Mononuclear cell (primary cell): ENCODE results near the gene RHEBL1. TPM values are rescaled to one million over a fixed set of nuclear protein-coding genes. Genes with fewer than 3 reads are reported as not detected.

Experiments used
- H3K27me3 ChIP-seq: 2 replicates; pipeline ENCODE4 v1.6.0; 2011; ENCODE audit warnings: low read length, control low read depth; ENCODE audit not compliant: insufficient read depth
- H3K4me1 ChIP-seq: 2 replicates; pipeline ENCODE4 v1.5.1; 2011; ENCODE audit warnings: mild to moderate bottlenecking, low read length, control low read depth; ENCODE audit not compliant: insufficient read depth
- H3K4me3 ChIP-seq: 2 replicates; pipeline ENCODE4 v1.5.1; 2011; ENCODE audit warnings: mild to moderate bottlenecking, low read length, moderate library complexity
- H3K9me3 ChIP-seq: 2 replicates; pipeline ENCODE4 v1.5.1; 2011; ENCODE audit warnings: low read depth, mild to moderate bottlenecking, control low read depth, low read length
- total RNA-seq: library from RNA; depleted of rRNA; stranded (reverse); fragments of >200 nt; gene quantifications from one replicate; pipeline ENCODE4 v1.2.3, GENCODE V29; 2012

Gene RHEBL1
- total RNA-seq, 1 donor: 2.5 TPM

- no peaks in the 10 kb centered on the region for H3K27me3 ChIP-seq
- peaks cover 11% of the 10 kb centered on the region for H3K4me1 ChIP-seq
- no peak overlapping the region for H3K4me3 ChIP-seq
- H3K9me3 ChIP-seq: no peaks in the 10 kb centered on the region
Measured at GRCh38 chr12:49026678-49027480, 42.9 kb downstream of the RHEBL1 start.

GRCh38 chr12:49026101-49026500 lies 43.7 kb downstream of the RHEBL1 start:
- Histone ChIP-seq H3K4me1 (peaks cover 11% of the 10 kb centered on the region), H3K4me3 (no peak overlapping the region), H3K27me3 (no peaks in the 10 kb centered on the region), H3K9me3 (no peaks in the 10 kb centered on the region)

- H3K27me3 ChIP-seq: no peaks in the 10 kb centered on the region
- H3K9me3 ChIP-seq: no peaks in the 10 kb centered on the region
- peaks cover 11% of the 10 kb centered on the region for H3K4me1 ChIP-seq
- H3K4me3 ChIP-seq: no peak overlapping the region
Measured at GRCh38 chr12:49025463-49025862, 44.3 kb downstream of the RHEBL1 start.

GRCh38 chr12:49024543-49024942 lies 45.2 kb downstream of the RHEBL1 start:
- peaks cover 14% of the 10 kb centered on the region for H3K4me1 ChIP-seq
- H3K9me3 ChIP-seq: no peaks in the 10 kb centered on the region
- H3K4me3 ChIP-seq: no peak overlapping the region
- no peaks in the 10 kb centered on the region for H3K27me3 ChIP-seq

GRCh38 chr12:49023812-49024211 lies 46.0 kb downstream of the RHEBL1 start:
- Histone ChIP-seq H3K27me3 (no peaks in the 10 kb centered on the region), H3K9me3 (no peaks in the 10 kb centered on the region), H3K4me1 (peaks cover 17% of the 10 kb centered on the region), H3K4me3 (no peak overlapping the region)

GRCh38 chr12:49022558-49023178 lies 47.1 kb downstream of the RHEBL1 start:
- Histone ChIP-seq H3K4me1 (peaks cover 16% of the 10 kb centered on the region), H3K4me3 (no peak overlapping the region), H3K9me3 (no peaks in the 10 kb centered on the region), H3K27me3 (no peaks in the 10 kb centered on the region)

- Histone ChIP-seq H3K4me3 (no peak overlapping the region), H3K27me3 (no peaks in the 10 kb centered on the region), H3K9me3 (no peaks in the 10 kb centered on the region), H3K4me1 (peaks cover 27% of the 10 kb centered on the region)
Measured at GRCh38 chr12:49021292-49021915, 48.4 kb downstream of the RHEBL1 start.

GRCh38 chr12:49020441-49020840 lies 49.3 kb downstream of the RHEBL1 start:
- H3K4me3 ChIP-seq: no peak overlapping the region
- H3K9me3 ChIP-seq: no peaks in the 10 kb centered on the region

GRCh38 chr12:49019443-49020324 lies 50.1 kb downstream of the RHEBL1 start:
- Histone ChIP-seq H3K9me3 (no peaks in the 10 kb centered on the region), H3K4me1 (peaks cover 27% of the 10 kb centered on the region), H3K4me3 (peak overlapping the region; percentile 84), H3K27me3 (no peaks in the 10 kb centered on the region)

More at GRCh38 chr12:49020441-49020840, 49.3 kb downstream of the RHEBL1 start:
- Histone ChIP-seq H3K27me3 (no peaks in the 10 kb centered on the region), H3K4me1 (peaks cover 27% of the 10 kb centered on the region)

- Histone ChIP-seq H3K4me3 (peak overlapping the region; percentile 84), H3K4me1 (peaks cover 27% of the 10 kb centered on the region), H3K9me3 (no peaks in the 10 kb centered on the region), H3K27me3 (no peaks in the 10 kb centered on the region)
Measured at GRCh38 chr12:49019120-49019430, 50.7 kb downstream of the RHEBL1 start.

GRCh38 chr12:49018261-49019119 lies 51.3 kb downstream of the RHEBL1 start, which contains the start of gene PRKAG1:
Gene PRKAG1, minus strand, starts transcription at chr12:49018776. Its CDS starts 36 bp downstream, at chr12:49018740.
- H3K4me1 ChIP-seq: peaks cover 27% of the 10 kb centered on the region
- no peaks in the 10 kb centered on the region for H3K9me3 ChIP-seq

GRCh38 chr12:49017891-49018260 lies 51.9 kb downstream of the RHEBL1 start:
- H3K9me3 ChIP-seq: no peaks in the 10 kb centered on the region
- H3K27me3 ChIP-seq: no peaks in the 10 kb centered on the region
- H3K4me1 ChIP-seq: peaks cover 27% of the 10 kb centered on the region
- H3K4me3 ChIP-seq: peak overlapping the region; percentile 84

More at GRCh38 chr12:49018261-49019119, 51.3 kb downstream of the RHEBL1 start, which contains the start of gene PRKAG1:
- Histone ChIP-seq H3K27me3 (no peaks in the 10 kb centered on the region), H3K4me3 (peak within 1 kb of the TSS; percentile 84)

GRCh38 chr12:49015196-49015595 lies 54.6 kb downstream of the RHEBL1 start:
- Histone ChIP-seq H3K9me3 (no peaks in the 10 kb centered on the region), H3K4me1 (peaks cover 27% of the 10 kb centered on the region), H3K27me3 (no peaks in the 10 kb centered on the region), H3K4me3 (no peak overlapping the region)
